Thyroid gland (tissue), 4 donors: ENCODE data around the gene PKD1.
"Not testable (repeated sequence)": the region's sequence is repeated elsewhere in the genome, so short reads cannot be mapped to it uniquely, and the experiment has no call there.

Experiments used
- POLR2A ChIP-seq, 2 donors: fragments of 450-650 bp; IDR thresholded peaks; one replicate each; pipeline ENCODE4 v1.6.1; 2017; ENCODE audit warnings: antibody characterized with exemption in 2 of 2, mild to moderate bottlenecking in 2 of 2, moderate library complexity in 1 of 2
- TF ChIP-seq, protein P1 (sequence below), 6 experiments: fragments of 200-600 bp in 3 of 6; fragments of 450-650 bp in 3 of 6; sonication (generic) in 3 of 6; IDR thresholded peaks; one replicate each; pipeline ENCODE4 v1.5.1; 2016 to 2019; ENCODE audit warnings: antibody characterized with exemption in 6 of 6, mild to moderate bottlenecking in 2 of 6, inconsistent platforms in 1 of 6, moderate library complexity in 1 of 6

DNA sequence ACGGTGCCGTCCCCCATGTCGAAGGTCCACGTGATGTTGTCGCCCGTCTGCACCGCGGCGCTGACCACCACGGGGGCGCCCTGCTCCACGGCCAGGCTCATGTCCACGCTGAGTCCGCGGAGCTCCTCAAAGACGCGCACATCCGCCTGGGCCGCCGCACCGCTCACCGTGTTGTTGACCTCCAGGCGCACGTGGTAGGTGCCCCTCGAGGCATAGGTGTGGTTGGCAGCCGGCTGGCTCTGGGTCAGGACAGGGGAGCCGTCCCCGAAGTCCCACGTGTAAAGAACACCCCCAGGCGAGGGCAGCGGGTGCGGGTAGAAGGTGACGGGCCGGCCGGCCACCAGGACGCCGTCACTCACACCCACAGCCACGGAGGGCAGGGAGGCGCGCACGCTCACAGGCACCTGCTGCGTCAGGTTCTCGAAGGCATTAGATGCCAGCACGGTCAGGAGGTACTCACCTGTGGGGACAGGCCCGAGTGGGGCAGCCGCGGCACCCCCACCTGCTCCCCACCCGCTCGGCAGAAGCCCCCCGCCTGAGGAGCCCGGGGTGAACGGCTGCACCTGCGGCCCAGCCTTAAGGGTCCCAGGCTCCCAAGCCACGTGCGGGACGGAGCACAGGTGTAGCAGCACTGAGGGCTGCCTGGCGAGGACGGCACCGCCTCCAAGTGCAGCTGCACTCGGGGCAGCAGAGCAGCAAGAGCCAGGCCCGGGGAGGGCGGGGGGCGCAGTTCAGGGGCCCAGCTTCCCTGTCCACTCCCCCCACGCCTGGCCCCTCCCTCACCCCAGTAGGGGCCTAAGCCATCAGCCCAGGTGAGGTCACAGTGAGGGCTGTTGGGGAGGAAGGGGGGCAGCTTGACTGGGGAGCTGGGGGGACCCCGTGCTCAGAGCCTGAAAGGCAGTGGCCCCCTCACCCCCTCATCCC is 24.0 kb downstream of the PKD1 start:
- TF ChIP-seq, protein P1, sequence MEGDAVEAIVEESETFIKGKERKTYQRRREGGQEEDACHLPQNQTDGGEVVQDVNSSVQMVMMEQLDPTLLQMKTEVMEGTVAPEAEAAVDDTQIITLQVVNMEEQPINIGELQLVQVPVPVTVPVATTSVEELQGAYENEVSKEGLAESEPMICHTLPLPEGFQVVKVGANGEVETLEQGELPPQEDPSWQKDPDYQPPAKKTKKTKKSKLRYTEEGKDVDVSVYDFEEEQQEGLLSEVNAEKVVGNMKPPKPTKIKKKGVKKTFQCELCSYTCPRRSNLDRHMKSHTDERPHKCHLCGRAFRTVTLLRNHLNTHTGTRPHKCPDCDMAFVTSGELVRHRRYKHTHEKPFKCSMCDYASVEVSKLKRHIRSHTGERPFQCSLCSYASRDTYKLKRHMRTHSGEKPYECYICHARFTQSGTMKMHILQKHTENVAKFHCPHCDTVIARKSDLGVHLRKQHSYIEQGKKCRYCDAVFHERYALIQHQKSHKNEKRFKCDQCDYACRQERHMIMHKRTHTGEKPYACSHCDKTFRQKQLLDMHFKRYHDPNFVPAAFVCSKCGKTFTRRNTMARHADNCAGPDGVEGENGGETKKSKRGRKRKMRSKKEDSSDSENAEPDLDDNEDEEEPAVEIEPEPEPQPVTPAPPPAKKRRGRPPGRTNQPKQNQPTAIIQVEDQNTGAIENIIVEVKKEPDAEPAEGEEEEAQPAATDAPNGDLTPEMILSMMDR (IDR thresholded peaks at IDR 0.05): not testable (repeated sequence)
- TF ChIP-seq POLR2A (IDR thresholded peaks at IDR 0.05): not testable (repeated sequence)
